ENCODE data around the gene ECPAS. TPM values are rescaled to one million over a fixed set of nuclear protein-coding genes. Genes with fewer than 3 reads are reported as not detected.

Gene ECPAS
- total RNA-seq, 2 donors from 2014 or later = 72.7 to 115 TPM

DNA sequence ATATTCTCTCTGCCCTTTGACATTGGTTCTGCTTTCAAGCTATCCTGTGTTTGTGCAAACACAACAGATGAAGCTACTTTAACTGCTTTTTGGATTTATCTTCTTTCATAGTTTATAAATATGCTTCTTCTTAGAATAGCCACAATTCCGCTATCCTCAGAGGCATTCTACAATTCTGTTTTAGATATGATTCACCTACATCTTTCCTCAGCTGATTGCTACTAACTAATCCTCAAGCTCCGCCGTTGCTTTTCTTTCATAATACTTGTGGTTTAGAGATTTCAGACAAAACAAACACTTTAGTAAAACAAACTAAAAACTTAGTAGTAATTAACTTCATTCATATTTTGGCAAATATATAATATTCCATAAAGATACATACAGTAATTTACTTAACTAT, 52.5 kb downstream of the ECPAS start:
- Histone ChIP-seq H3K9me3 (no peaks in the 10 kb centered on the region), H3K27me3 (replicated peaks; ENCODE audit: insufficient read depth) (no peaks in the 10 kb centered on the region), H3K36me3 (peaks cover 11% of the 10 kb centered on the region), H3K4me3 (no peak overlapping the region), H3K27ac (no peak overlapping the region), H3K4me1 (ENCODE audit: control insufficient read depth in 1 of 2, low read depth in 2 of 2) (no peaks in the 10 kb centered on the region)
- ATAC-seq (ENCODE audit: insufficient number of reproducible peaks, low FRiP score, low read depth) (no peak), DNase-seq (ENCODE audit: low spot score) (no peak)
- TF ChIP-seq, protein P1, sequence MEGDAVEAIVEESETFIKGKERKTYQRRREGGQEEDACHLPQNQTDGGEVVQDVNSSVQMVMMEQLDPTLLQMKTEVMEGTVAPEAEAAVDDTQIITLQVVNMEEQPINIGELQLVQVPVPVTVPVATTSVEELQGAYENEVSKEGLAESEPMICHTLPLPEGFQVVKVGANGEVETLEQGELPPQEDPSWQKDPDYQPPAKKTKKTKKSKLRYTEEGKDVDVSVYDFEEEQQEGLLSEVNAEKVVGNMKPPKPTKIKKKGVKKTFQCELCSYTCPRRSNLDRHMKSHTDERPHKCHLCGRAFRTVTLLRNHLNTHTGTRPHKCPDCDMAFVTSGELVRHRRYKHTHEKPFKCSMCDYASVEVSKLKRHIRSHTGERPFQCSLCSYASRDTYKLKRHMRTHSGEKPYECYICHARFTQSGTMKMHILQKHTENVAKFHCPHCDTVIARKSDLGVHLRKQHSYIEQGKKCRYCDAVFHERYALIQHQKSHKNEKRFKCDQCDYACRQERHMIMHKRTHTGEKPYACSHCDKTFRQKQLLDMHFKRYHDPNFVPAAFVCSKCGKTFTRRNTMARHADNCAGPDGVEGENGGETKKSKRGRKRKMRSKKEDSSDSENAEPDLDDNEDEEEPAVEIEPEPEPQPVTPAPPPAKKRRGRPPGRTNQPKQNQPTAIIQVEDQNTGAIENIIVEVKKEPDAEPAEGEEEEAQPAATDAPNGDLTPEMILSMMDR (IDR thresholded peaks at IDR 0.05) = no peak

DNA sequence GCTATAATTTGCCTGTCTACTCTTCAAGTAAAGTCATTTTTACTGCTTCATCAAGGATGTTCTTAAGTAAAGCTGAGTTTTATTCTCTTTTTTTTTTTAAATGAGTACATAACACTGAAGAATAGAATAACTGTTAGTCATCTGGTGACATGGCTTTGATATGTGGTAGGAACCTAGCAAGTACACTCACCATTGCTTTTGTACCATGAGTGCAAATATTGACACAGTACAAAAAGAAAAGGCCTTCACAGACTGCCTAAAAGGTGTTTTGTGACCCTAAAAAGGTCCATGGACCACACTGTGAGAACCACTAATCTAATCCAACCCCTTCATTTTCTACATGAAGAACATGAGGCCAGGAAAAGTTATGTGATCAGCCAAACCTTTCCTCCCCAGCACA, 55.0 kb downstream of the ECPAS start:
- Histone ChIP-seq H3K27ac (no peak overlapping the region), H3K4me1 (ENCODE audit: control insufficient read depth in 1 of 2, low read depth in 2 of 2) (no peaks in the 10 kb centered on the region), H3K4me3 (no peak overlapping the region), H3K36me3 (peaks cover 15% of the 10 kb centered on the region), H3K9me3 (no peaks in the 10 kb centered on the region), H3K27me3 (replicated peaks; ENCODE audit: insufficient read depth) (no peaks in the 10 kb centered on the region)
- ATAC-seq (ENCODE audit: insufficient number of reproducible peaks, low FRiP score, low read depth) (no peak), DNase-seq (ENCODE audit: low spot score) (no peak)
- TF ChIP-seq, protein P1 (IDR thresholded peaks at IDR 0.05) = no peak

DNA sequence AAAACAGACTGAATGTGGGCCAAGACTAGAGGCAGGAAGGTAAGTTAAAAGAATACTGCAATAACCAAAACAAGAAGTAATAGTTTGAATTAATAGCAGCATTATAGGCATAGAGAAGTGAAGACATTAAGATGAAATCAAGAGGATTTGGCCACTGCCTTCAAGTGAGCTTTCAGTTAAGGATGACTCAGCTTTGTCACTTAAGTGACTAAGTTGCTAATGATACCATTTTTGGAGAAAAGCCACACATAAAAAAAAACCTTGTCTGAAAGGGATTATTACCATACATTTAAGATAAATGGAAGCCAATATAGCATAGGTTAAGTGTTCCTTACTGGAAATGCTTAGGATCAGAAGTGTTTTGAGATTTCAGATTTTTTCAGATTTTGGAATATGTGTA, 57.0 kb downstream of the ECPAS start:
- peaks cover 15% of the 10 kb centered on the region for H3K36me3 ChIP-seq
- ATAC-seq (ENCODE audit: insufficient number of reproducible peaks, low FRiP score, low read depth) = no peak
- no peak overlapping the region for H3K27ac ChIP-seq

GRCh38 chr9:111423389-111423788, 60.8 kb downstream of the ECPAS start:
- TF ChIP-seq, protein P1 (IDR thresholded peaks at IDR 0.05) = no peak
- peaks cover 12% of the 10 kb centered on the region for H3K36me3 ChIP-seq
- DNase-seq (ENCODE audit: low spot score) = no peak
- no peak overlapping the region for H3K27ac ChIP-seq
- ATAC-seq (ENCODE audit: insufficient number of reproducible peaks, low FRiP score, low read depth) = no peak
- H3K4me1 ChIP-seq (ENCODE audit: control insufficient read depth in 1 of 2, low read depth in 2 of 2) = no peaks in the 10 kb centered on the region
- no peak overlapping the region for H3K4me3 ChIP-seq
- H3K27me3 ChIP-seq (replicated peaks; ENCODE audit: insufficient read depth) = no peaks in the 10 kb centered on the region
- H3K9me3 ChIP-seq = no peaks in the 10 kb centered on the region

More for the DNA sequence above, 57.0 kb downstream of the ECPAS start:
- H3K4me3 ChIP-seq = no peak overlapping the region
- TF ChIP-seq, protein P1 (IDR thresholded peaks at IDR 0.05) = no peak
- H3K4me1 ChIP-seq (ENCODE audit: control insufficient read depth in 1 of 2, low read depth in 2 of 2) = no peaks in the 10 kb centered on the region
- H3K27me3 ChIP-seq (replicated peaks; ENCODE audit: insufficient read depth) = no peaks in the 10 kb centered on the region
- no peak for DNase-seq (ENCODE audit: low spot score)
- no peaks in the 10 kb centered on the region for H3K9me3 ChIP-seq

DNA sequence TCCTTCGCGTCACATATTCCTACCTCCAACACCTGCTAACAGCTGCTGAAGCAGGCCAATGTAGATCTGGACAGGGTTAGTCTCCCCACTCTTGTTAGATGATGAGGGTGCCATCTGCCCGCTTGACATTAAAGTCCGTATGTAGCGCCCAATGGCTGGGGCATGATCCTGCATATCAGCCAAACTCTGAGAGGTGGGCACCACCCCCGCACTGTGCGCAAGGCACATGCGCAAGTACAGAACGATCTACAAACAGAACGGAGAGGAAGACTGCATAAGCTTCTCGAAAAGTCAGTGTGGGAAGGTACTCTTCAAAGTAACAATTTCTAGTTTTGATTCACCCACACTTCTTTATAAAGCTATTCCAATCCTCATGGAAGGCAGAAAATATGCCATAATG, 69.8 kb downstream of the ECPAS start:
- ATAC-seq (ENCODE audit: insufficient number of reproducible peaks, low FRiP score, low read depth) = no peak
- Histone ChIP-seq H3K27me3 (replicated peaks; ENCODE audit: insufficient read depth) (no peaks in the 10 kb centered on the region), H3K27ac (no peak overlapping the region), H3K4me3 (no peak overlapping the region), H3K9me3 (no peaks in the 10 kb centered on the region), H3K36me3 (peaks cover 56% of the 10 kb centered on the region), H3K4me1 (ENCODE audit: control insufficient read depth in 1 of 2, low read depth in 2 of 2) (no peaks in the 10 kb centered on the region)
- TF ChIP-seq, protein P1 (IDR thresholded peaks at IDR 0.05) = no peak
- DNase-seq (ENCODE audit: low spot score) = no peak
